ENCODE measurements around the gene LRSAM1.

Gene LRSAM1

GRCh38 chr9:127537014-127537413 is 85.7 kb downstream of the LRSAM1 start:
- DNase-seq: no peak

DNA sequence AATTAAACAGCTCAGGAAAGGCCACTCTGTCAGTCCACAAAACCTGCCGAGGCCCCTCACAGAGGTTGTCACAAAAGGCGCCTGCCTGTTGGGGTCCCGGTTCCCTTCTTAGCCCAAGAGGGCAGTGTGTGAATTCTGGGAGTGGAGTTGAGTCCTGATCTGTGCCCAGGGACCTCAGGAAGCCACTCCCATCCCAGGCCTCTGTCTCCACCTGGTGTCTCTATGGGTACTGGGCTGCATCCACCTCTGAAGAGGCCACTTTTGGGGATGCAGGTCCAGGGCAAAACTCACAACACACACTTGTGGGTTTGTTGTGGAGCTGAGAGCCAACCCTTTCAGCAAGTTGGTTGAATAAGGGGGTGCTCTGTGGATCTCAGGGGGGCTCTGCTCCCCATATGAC is 86.5 kb downstream of the LRSAM1 start:
- no peak for DNase-seq

DNA sequence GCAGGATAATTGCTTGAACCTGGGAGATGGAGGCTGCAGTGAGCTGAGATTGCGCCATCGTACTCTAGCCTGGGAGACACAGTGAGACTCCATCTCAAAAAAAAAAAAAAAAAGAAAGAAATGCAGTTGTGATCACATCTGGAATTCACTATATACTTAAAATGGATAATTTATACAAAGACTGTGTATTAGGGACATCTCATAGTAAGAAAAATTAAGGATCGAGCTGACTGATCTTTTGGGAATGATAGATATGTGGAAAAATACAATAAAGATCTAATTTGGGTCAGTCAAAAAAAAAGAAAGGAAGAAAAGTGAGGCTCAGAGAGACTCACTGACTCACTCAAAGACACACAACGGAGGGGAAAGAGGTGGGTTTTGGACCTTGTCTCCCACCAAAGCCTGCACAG is 87.5 kb downstream of the LRSAM1 start:
- no peak for DNase-seq

DNA sequence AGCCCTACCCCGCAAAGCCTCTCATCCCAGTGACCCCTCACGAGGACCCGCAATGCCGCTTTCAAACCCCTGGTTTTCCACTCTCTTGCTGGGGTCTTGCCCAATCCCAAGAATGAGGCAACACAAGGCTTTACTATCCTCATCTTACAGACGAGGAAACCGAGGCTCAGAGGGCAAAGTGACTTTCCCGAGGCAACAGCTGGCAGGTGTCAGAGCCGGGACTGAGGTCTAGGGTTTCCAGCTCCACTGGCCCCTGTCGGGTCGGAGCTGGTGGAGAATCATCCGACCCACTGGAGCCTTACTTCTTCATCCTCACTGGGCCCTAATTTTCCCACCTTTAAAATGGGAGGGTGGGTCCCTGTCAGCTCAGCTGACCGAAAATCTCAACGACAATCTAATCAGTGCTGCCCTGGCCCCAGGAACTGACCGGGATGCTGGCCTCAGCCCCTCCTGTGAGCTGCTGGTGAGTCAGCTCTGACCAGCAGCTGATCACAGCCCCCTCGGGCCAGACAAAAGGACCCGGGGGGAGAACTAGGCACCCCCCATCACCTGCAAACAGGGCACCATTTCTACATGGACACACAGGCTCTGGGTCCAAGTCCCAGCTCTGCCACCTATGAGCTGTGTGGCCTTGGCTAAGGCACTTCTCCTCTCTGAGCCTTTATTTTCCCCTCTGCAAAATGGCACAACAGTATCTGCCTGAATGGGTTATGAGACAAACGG is 88.1 kb downstream of the LRSAM1 start:
- no peak for DNase-seq

GRCh38 chr9:127539982-127540663 is 88.8 kb downstream of the LRSAM1 start:
- DNase-seq: no peak

DNA sequence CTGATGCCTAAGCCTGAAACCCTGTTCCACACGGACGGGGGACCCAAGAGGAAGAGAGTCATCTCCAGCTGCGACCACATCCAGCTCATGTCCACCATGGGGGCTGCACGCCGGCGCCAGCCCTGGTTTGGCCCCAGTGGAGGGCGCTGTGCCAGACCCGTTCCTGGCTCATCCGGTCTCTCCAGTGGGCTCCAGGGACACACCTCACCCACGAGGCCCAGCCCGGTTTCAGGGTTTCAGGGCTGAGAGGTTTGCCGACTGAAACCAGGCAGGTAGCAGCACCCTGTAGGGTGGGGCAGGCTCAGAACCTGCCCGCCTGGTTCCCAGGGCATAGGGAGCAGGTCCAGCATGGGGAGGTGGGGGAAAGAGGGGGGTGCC is 89.3 kb downstream of the LRSAM1 start:
- no peak for DNase-seq

DNA sequence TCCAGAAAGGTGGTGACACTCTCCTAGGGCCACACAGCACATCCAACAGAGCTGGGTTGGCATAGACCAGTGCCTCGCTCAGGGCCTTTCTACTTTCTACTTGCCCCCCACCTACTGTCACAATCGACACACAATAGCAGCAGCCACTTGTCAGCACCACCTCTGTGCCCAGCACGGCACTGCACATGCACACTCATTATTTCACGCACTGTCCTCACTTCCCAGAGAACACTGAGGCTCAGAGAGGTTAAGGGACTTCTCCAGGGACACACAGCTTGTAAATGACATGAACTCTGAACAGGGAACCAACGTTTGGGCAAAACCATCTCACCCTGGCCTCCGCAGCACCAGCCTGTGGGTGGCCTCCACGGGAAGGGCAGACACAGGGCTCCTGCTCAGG is 89.9 kb downstream of the LRSAM1 start:
- DNase-seq: no peak

DNA sequence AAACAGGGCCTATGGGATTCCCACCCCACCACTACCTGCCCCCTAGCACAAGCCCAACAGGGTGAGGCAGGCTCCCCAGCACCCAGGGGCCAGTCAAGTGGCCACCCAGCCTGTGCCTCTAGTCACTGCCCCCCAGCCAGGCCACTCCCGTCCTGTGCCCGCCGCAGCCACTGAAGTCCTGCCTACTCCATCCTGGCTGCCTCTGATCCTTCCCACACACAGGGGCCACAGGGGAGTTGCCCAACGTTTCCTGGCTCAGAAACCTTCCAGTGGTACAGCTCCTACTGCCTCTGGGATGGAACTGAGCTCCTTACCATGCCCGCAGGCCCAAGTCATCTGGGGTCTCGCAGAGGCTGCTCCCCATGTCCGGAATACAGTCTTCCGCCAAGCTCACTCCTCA is 90.6 kb downstream of the LRSAM1 start:
- DNase-seq: no peak

- no peak for DNase-seq
These were observed 91.9 kb downstream of the LRSAM1 start for GRCh38 chr9:127543221-127543620.

GRCh38 chr9:127543973-127544533 is 92.7 kb downstream of the LRSAM1 start:
- no peak for DNase-seq

GRCh38 chr9:127545196-127546124 is 94.2 kb downstream of the LRSAM1 start:
- DNase-seq: no peak

DNA sequence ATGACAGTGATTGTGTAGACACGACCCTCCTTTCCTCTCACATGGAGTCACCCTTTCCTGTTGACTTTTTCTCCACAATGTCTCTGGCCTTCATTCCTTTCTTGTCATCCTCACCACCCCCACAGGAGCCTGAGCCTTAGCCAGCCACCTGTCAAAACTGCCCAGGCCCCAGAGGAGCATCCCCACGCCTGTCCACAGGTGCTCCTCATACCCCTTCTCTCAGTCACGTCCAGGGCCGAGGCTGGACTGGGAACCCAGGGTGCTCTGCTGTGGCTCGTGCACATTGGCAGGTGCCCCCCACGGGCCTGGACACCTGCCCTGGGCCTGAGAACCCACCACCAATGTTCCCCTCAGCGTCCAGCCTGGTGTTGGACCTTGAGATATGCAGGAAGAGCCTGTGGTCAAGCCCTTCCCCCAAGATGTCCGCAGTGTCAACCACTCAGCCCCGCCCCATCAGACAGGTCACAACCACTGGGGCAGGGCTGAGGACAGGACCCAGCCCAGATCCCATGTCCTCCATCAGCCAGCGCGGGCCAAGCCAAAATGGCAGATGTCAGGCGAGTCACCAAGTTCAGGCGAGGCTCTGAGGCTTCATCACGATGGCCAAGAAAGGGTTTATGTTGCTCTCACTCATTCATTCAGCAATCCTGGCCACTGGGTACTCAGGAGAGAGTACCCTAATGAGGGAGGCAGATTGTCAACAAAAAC is 95.0 kb downstream of the LRSAM1 start:
- no peak for DNase-seq

DNA sequence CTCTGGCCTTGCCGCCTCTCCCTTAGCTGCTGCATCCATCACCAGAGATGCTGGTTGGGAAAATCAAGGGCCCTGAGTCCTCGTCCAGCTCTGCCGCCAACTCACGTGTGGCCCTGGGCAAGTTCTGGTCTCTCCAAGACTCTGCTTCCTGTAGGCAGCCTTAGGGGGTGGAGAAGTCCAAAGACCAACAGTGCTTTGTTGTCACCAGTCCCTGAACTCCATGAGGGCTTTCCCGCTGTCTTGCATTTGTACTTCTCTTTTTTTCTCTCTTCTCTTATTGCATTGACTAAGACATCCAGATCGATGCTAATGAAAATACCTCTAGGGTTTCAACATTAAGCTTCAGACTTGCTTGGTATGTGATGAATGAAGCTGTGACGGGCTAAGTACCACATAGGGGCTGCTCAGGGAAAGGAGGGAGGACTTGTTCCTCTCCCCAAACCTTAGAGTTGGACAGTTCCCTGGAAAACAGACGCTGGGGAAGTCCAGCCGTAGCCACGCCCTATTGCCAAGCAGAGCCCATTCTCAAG is 97.1 kb downstream of the LRSAM1 start:
- DNase-seq: no peak

DNA sequence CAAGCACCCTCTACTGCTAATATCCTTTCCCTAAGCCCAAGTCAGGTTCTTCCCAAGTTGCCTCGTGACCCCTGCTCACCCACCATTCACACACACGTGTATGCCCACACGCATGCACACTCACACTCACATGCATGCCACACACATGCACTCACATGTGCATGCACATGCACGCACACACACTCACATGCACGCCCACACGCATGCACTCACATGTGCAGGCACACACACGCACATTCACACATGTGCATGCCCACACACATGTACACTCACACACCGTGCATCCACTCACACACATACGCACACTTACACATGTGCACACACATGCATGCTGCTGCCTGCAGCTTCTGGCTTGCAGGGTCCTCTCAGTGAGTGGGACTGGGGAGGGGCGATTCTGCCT is 97.9 kb downstream of the LRSAM1 start:
- no peak for DNase-seq

DNA sequence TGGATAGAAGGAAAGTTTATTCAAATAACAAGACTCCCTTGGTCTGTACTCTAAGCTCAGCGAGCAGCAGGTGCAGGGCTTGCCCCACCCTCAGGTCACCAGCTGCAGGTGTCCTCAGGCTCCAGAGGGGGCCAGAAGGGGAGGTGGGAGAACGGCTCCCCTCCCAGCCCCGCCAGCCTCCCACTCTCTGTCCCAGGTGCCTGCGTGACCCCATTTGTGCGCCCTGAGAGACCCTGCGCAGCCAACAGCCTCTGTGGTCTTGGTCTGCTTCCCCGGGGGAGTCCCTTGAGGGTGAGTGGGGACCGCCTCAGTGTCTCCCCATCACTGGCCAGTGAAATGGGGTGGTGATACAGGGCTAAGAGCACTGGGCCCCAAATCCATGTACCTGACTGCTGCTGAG is 98.4 kb downstream of the LRSAM1 start:
- no peak for DNase-seq

GRCh38 chr9:127550282-127550681 is 99.0 kb downstream of the LRSAM1 start:
- DNase-seq: no peak

DNA sequence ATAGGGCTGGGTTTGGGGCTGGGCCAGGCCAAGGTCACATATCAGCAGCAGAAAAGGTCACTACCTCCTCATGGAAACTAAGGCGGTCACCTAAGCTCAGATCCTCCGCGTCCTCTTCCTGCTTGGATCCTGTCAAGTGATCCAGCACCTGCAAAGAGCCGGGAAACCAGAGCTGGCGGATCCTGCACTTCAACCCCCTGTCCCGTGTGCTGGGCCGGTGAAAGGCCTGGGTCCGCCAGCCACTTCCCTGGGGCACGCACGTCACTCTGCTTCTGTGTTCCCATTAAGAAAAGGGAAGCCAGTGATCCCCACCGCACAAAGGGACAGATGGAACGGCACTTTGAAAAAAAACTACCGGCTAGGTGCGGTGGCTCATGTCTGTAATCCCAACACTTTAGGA is 99.4 kb downstream of the LRSAM1 start:
- no peak for DNase-seq
